B cell (primary cell): ENCODE measurements around the gene PSTK. TPM values are rescaled to one million over a fixed set of nuclear protein-coding genes. Genes with fewer than 3 reads are reported as not detected.

Source experiments
- ATAC-seq: fragments of 200-7000 bp; cut with Tn5 transposase; one replicate; pipeline ENCODE4 v1.10.0; 2021; ENCODE audit warnings: low read depth, mild to moderate bottlenecking, moderate number of reproducible peaks, moderate library complexity
- CTCF ChIA-PET: fragments of 350-600 bp; sonication (Branson Sonifier 250); formaldehyde crosslinking; loops from one replicate; lab custom pipeline; 2021; ENCODE audit warnings: antibody characterized with exemption, inconsistent platforms; lab: Charles Lee
- POLR2A ChIA-PET: fragments of 350-600 bp; sonication (Branson Sonifier 250); formaldehyde crosslinking; loops from one replicate; lab custom pipeline; 2021; ENCODE audit warnings: antibody characterized with exemption; lab: Charles Lee
- DNase-seq: peaks from one replicate; pipeline ENCODE4 v3.0.0; 2013
- H2AFZ ChIP-seq: 2 replicates; pipeline ENCODE4 v1.6.1; 2012; ENCODE audit warnings: mild to moderate bottlenecking, low read depth, low read length; ENCODE audit not compliant: insufficient read depth, poor library complexity, severe bottlenecking
- H3K27ac ChIP-seq, 2 donors: 1 replicate in 1 of 2; 2 replicates in 1 of 2; pipeline ENCODE4 v1.5.1; 2012 to 2013; ENCODE audit warnings: low read length in 2 of 2, mild to moderate bottlenecking in 2 of 2, moderate library complexity in 1 of 2
- H3K27me3 ChIP-seq, 4 experiments: fragments of 200-600 bp in 1 of 4; sonication (generic) in 1 of 4; replicated peaks in 1 of 4; 1 replicate in 2 of 4; 2 replicates in 2 of 4; pipeline versions ENCODE4 v1.6.1 to v1.7.0; 2013 to 2016; ENCODE audit warnings: low read length in 3 of 4, mild to moderate bottlenecking in 2 of 4, mixed read lengths in 1 of 4, moderate library complexity in 1 of 4; ENCODE audit not compliant: insufficient read depth in 4 of 4, control insufficient read depth in 3 of 4; ENCODE audit errors: control extremely low read depth in 1 of 4
- H3K36me3 ChIP-seq, 2 experiments: replicated peaks in 1 of 2; 1 replicate in 1 of 2; 2 replicates in 1 of 2; pipeline versions ENCODE4 v1.6.1 to v1.7.1; 2013; ENCODE audit warnings: low read length in 1 of 2; ENCODE audit not compliant: insufficient read depth in 2 of 2, control insufficient read depth in 1 of 2; ENCODE audit errors: control extremely low read depth in 1 of 2, extremely low read depth in 1 of 2
- H3K4me1 ChIP-seq, 2 donors: fragments of 200-600 bp in 1 of 2; sonication (generic) in 1 of 2; 1 replicate in 1 of 2; 2 replicates in 1 of 2; pipeline versions ENCODE4 v1.5.1 to v1.6.1; 2013 to 2017; ENCODE audit warnings: low read length in 2 of 2; ENCODE audit not compliant: control insufficient read depth in 2 of 2, insufficient read depth in 2 of 2
- H3K4me2 ChIP-seq: replicated peaks from 2 replicates; pipeline ENCODE3; 2012; ENCODE audit warnings: mild to moderate bottlenecking, low read depth, low read length; ENCODE audit not compliant: poor library complexity, severe bottlenecking
- H3K4me3 ChIP-seq, 5 experiments: fragments of 200-600 bp in 1 of 5; sonication (generic) in 1 of 5; 1 replicate in 3 of 5; 2 replicates in 2 of 5; pipeline versions ENCODE4 v1.5.1 to v1.7.0; 2011 to 2016; ENCODE audit warnings: low read length in 4 of 5, mild to moderate bottlenecking in 4 of 5, low read depth in 2 of 5, control low read depth in 1 of 5, moderate library complexity in 1 of 5; ENCODE audit not compliant: insufficient read depth in 1 of 5; ENCODE audit errors: control extremely low read depth in 1 of 5, extremely low read depth in 1 of 5
- H3K79me2 ChIP-seq: fragments of 200-600 bp; sonication (generic); one replicate; pipeline ENCODE4 v1.6.0; 2016; ENCODE audit warnings: low read length; ENCODE audit not compliant: control insufficient read depth, insufficient read depth
- H3K9ac ChIP-seq: fragments of 200-600 bp; sonication (generic); 2 replicates; pipeline ENCODE4 v1.6.1; 2017; ENCODE audit warnings: mild to moderate bottlenecking, low read length, moderate library complexity
- H3K9me3 ChIP-seq, 3 donors: one replicate each; pipeline versions ENCODE4 v1.6.1 to v1.7.1; 2013; ENCODE audit warnings: low read length in 2 of 3; ENCODE audit not compliant: control insufficient read depth in 2 of 3, insufficient read depth in 1 of 3; ENCODE audit errors: control extremely low read depth in 1 of 3
- H4K20me1 ChIP-seq: 2 replicates; pipeline ENCODE4 v1.6.0; 2012; ENCODE audit warnings: mild to moderate bottlenecking, low read length; ENCODE audit not compliant: insufficient read depth, control insufficient read depth, poor library complexity, severe bottlenecking
- H3K27ac Mint-ChIP-seq: one replicate; pipeline ENCODE4 v1.8.0; 2021; ENCODE audit warnings: mixed read lengths
- H3K27me3 Mint-ChIP-seq: one replicate; pipeline ENCODE4 v1.8.0; 2021; ENCODE audit warnings: mixed read lengths
- H3K4me1 Mint-ChIP-seq: one replicate; pipeline ENCODE4 v1.8.0; 2021; ENCODE audit warnings: mixed read lengths
- H3K4me3 Mint-ChIP-seq: one replicate; pipeline ENCODE4 v1.8.0; 2021; ENCODE audit warnings: mixed read lengths
- H3K9me3 Mint-ChIP-seq: one replicate; pipeline ENCODE4 v1.8.0; 2022; ENCODE audit warnings: mixed read lengths; ENCODE audit not compliant: insufficient read depth
- CTCF ChIP-seq: fragments of 200-600 bp; IDR thresholded peaks from one replicate; pipeline ENCODE4 v1.8.0; 2022; ENCODE audit warnings: antibody characterized with exemption, mild to moderate bottlenecking
- EZH2 ChIP-seq: IDR thresholded peaks from 2 replicates; pipeline ENCODE4 v1.6.1; 2012; ENCODE audit warnings: borderline replicate concordance, low read depth, mild to moderate bottlenecking, moderate library complexity, low read length; ENCODE audit not compliant: insufficient read depth, poor library complexity, severe bottlenecking
- WGBS: methylation state at CpG from one replicate; pipeline ENCODE4 v1.1.5; 2013; ENCODE audit warnings: missing lambda C conversion rate; ENCODE audit not compliant: insufficient coverage; 5-methylcytosine and 5-hydroxymethylcytosine counted together
- intact Hi-C: fragments of 100-400 bp; cut with micrococcal nuclease; formaldehyde crosslinking; loops from one replicate; pipeline ENCODE4 v1.10.0; 2022
- polyA plus RNA-seq: library from polyadenylated mRNA; depleted of rRNA; stranded (reverse); fragments of >200 nt; gene quantifications from 2 replicates; pipeline ENCODE4 v1.2.3, GENCODE V29; 2012
- total RNA-seq, 2 donors: library from RNA; stranded (reverse); fragments of 120-200 nt in 1 of 2; gene quantifications; 1 replicate in 1 of 2; 2 replicates in 1 of 2; pipeline versions ENCODE4 v1.2.3 to v1.2.4, GENCODE V29; 2013 to 2022

Gene PSTK
- total and polyA plus RNA-seq, 2 donors (not counting 1 experiment from before 2014, with no cell fraction given) = 4.2 to 8.5 TPM

- H3K27ac Mint-ChIP-seq = no peak overlapping the region
- H3K4me3 ChIP-seq = no peak overlapping the region
- no peaks in the 10 kb centered on the region for H3K79me2 ChIP-seq
- no peaks in the 10 kb centered on the region for H3K27me3 Mint-ChIP-seq
- peaks cover 2% of the 10 kb centered on the region for H3K4me1 Mint-ChIP-seq
- H3K4me2 ChIP-seq = no peak overlapping the region
- no peaks in the 10 kb centered on the region for H3K9me3 ChIP-seq
- H3K27ac ChIP-seq = no peak overlapping the region
- TF ChIP-seq CTCF = no peak
- no peak for TF ChIP-seq EZH2
- H3K4me1 ChIP-seq = no peaks in the 10 kb centered on the region
- H3K36me3 ChIP-seq = peaks cover 0 to 5% of the 10 kb centered on the region in 2 experiments
- H3K9ac ChIP-seq = no peak overlapping the region
- ChIA-PET CTCF (interaction anchor here (1.2 kb wide), 1 partner anchor 12 kb away, joined by 3 read pairs; no protein-coding TSS in a partner anchor), POLR2A (no interaction called here)
- H2AFZ ChIP-seq = no peak overlapping the region
- H3K9me3 Mint-ChIP-seq = no peaks in the 10 kb centered on the region
- ATAC-seq = no peak
- 100% methylated on average over 1 of the region's 1 CpG for WGBS
- no peaks in the 10 kb centered on the region for H4K20me1 ChIP-seq
- H3K27me3 ChIP-seq = no peaks in the 10 kb centered on the region
- DNase-seq = no peak
- H3K4me3 Mint-ChIP-seq = no peak overlapping the region
- intact Hi-C loops = no loop called here
Measured at GRCh38 chr10:123031124-123031523, 50.9 kb downstream of the PSTK start.

GRCh38 chr10:123034332-123034731 lies 54.1 kb downstream of the PSTK start:
- H3K9me3 ChIP-seq = no peaks in the 10 kb centered on the region
- no peaks in the 10 kb centered on the region for H3K27me3 ChIP-seq
- H2AFZ ChIP-seq = no peak overlapping the region
- no peaks in the 10 kb centered on the region for H3K4me1 Mint-ChIP-seq
- no peak overlapping the region for H3K4me2 ChIP-seq
- no peak overlapping the region for H3K4me3 ChIP-seq
- H3K4me1 ChIP-seq = no peaks in the 10 kb centered on the region
- intact Hi-C loops = no loop called here
- no peaks in the 10 kb centered on the region for H4K20me1 ChIP-seq
- DNase-seq (no peak), ATAC-seq (no peak)
- no peak overlapping the region for H3K9ac ChIP-seq
- ChIA-PET POLR2A (no interaction called here), CTCF (interaction anchor here (0.7 to 1.6 kb wide), 4 partner anchors 9 to 386 kb away, joined by 3 to 6 read pairs (median 3); no protein-coding TSS in a partner anchor)
- H3K79me2 ChIP-seq = no peaks in the 10 kb centered on the region
- no peak for TF ChIP-seq EZH2
- TF ChIP-seq CTCF = no peak
- no peak overlapping the region for H3K27ac Mint-ChIP-seq
- H3K27ac ChIP-seq = no peak overlapping the region
- peaks cover 0 to 13% of the 10 kb centered on the region in 2 experiments for H3K36me3 ChIP-seq
- no peaks in the 10 kb centered on the region for H3K9me3 Mint-ChIP-seq
- no peaks in the 10 kb centered on the region for H3K27me3 Mint-ChIP-seq
- no peak overlapping the region for H3K4me3 Mint-ChIP-seq
